GM19023 (cell line): ENCODE results near the gene CENPC.
A peak's percentile ranks its signal among the peaks of the same experiment; 100 is the strongest.
"Not testable (repeated sequence)": the region's sequence is repeated elsewhere in the genome, so short reads cannot be mapped to it uniquely, and the experiment has no call there.

Experiments
- ATAC-seq: cut with Tn5 transposase; IDR thresholded peaks from one replicate; pipeline ENCODE4 v1.9.1; 2021; ENCODE audit warnings: mild to moderate bottlenecking, moderate library complexity; ENCODE audit not compliant: unreplicated experiment

CENPC gene

GRCh38 chr4:67470871-67471270 lies 74.4 kb downstream of the CENPC start:
- no peak for ATAC-seq

GRCh38 chr4:67468830-67469229 lies 76.5 kb downstream of the CENPC start:
- no peak for ATAC-seq

GRCh38 chr4:67466751-67467150 lies 78.6 kb downstream of the CENPC start:
- no peak for ATAC-seq

GRCh38 chr4:67465763-67466052 lies 79.6 kb downstream of the CENPC start:
- no peak for ATAC-seq

GRCh38 chr4:67465032-67465762 lies 80.1 kb downstream of the CENPC start:
- no peak for ATAC-seq

- ATAC-seq, result no peak
Measured at GRCh38 chr4:67460574-67460973, 84.7 kb downstream of the CENPC start.

GRCh38 chr4:67459164-67459563 lies 86.1 kb downstream of the CENPC start:
- ATAC-seq, result no peak

GRCh38 chr4:67456577-67457196 lies 88.6 kb downstream of the CENPC start:
- ATAC-seq, result no peak

GRCh38 chr4:67452846-67453205 lies 92.5 kb downstream of the CENPC start:
- ATAC-seq, result not testable (repeated sequence)

GRCh38 chr4:67452100-67452845 lies 93.0 kb downstream of the CENPC start:
- no peak for ATAC-seq

- no peak for ATAC-seq
Measured at GRCh38 chr4:67451464-67451863, 93.8 kb downstream of the CENPC start.

GRCh38 chr4:67448621-67449020 lies 96.7 kb downstream of the CENPC start:
- no peak for ATAC-seq

- ATAC-seq, result no peak
Measured at GRCh38 chr4:67447873-67448272, 97.4 kb downstream of the CENPC start.

- no peak for ATAC-seq
Measured at GRCh38 chr4:67446811-67447210, 98.5 kb downstream of the CENPC start.

GRCh38 chr4:67445881-67446280 lies 99.4 kb downstream of the CENPC start:
- ATAC-seq, result not testable (repeated sequence)

- ATAC-seq, result no peak
Measured at GRCh38 chr4:67438975-67439374, 106.3 kb downstream of the CENPC start.

- no peak for ATAC-seq
Measured at GRCh38 chr4:67437974-67438713, 107.2 kb downstream of the CENPC start.

- ATAC-seq, result peak; percentile 87
Measured at GRCh38 chr4:67436742-67437141, 108.6 kb downstream of the CENPC start.

- no peak for ATAC-seq
Measured at GRCh38 chr4:67430989-67431388, 114.3 kb downstream of the CENPC start.

GRCh38 chr4:67428819-67429218 lies 116.5 kb downstream of the CENPC start:
- no peak for ATAC-seq
